H1 (cell line): ENCODE measurements around the gene PLPPR1. TPM values are rescaled to one million over a fixed set of nuclear protein-coding genes. Genes with fewer than 3 reads are reported as not detected.

ENCODE experiments used
- CTCF ChIA-PET: fragments of 300-600 bp; sonication (Branson Sonifier 250); formaldehyde crosslinking; loops from one replicate; lab custom pipeline; 2021; ENCODE audit not compliant: partially characterized antibody; lab: Charles Lee
- POLR2A ChIA-PET: fragments of 300-600 bp; sonication (Branson Sonifier 250); formaldehyde crosslinking; loops from one replicate; lab custom pipeline; 2021; ENCODE audit warnings: inconsistent platforms; ENCODE audit not compliant: partially characterized antibody; lab: Charles Lee
- DNase-seq, 2 experiments: peaks; one replicate each; pipeline versions ENCODE4 v3.0.0 to v3.0.0-alpha.2; 2010 to 2022; ENCODE audit warnings: low spot score in 2 of 2, low read depth in 1 of 2, mixed read lengths in 1 of 2
- FAIRE-seq: peaks from 2 replicates; lab custom pipeline; 2011; peaks lifted over from hg19 to GRCh38; lab: Jason Lieb, UNC
- H2AFZ ChIP-seq: 2 replicates; pipeline ENCODE4 v1.8.1; 2012; ENCODE audit warnings: low read length, inconsistent platforms
- H2AK5ac ChIP-seq: 2 replicates; pipeline ENCODE4 v1.6.1; 2013; ENCODE audit warnings: low read depth, low read length
- H2BK120ac ChIP-seq: replicated peaks from 2 replicates; pipeline ENCODE3; 2013; ENCODE audit warnings: low read depth, low read length, inconsistent platforms
- H2BK12ac ChIP-seq: 2 replicates; pipeline ENCODE4 v1.6.1; 2013; ENCODE audit warnings: low read depth, low read length
- H2BK15ac ChIP-seq: 2 replicates; pipeline ENCODE4 v1.6.1; 2013; ENCODE audit warnings: low read length
- H2BK20ac ChIP-seq: 2 replicates; pipeline ENCODE4 v1.6.1; 2013; ENCODE audit warnings: low read length
- H2BK5ac ChIP-seq: 2 replicates; pipeline ENCODE4 v1.6.1; 2013; ENCODE audit warnings: low read depth, low read length
- H3K14ac ChIP-seq: 2 replicates; pipeline ENCODE4 v1.6.1; 2013; ENCODE audit warnings: inconsistent platforms; ENCODE audit not compliant: insufficient read length
- H3K18ac ChIP-seq: 2 replicates; pipeline ENCODE4 v1.6.1; 2013; ENCODE audit warnings: low read length; ENCODE audit errors: extremely low read depth
- H3K23ac ChIP-seq: 2 replicates; pipeline ENCODE4 v1.6.1; 2013; ENCODE audit warnings: inconsistent platforms; ENCODE audit not compliant: insufficient read length
- H3K23me2 ChIP-seq: 2 replicates; pipeline ENCODE4 v1.6.1; 2013; ENCODE audit warnings: low read depth, low read length
- H3K27ac ChIP-seq: 2 replicates; pipeline ENCODE4 v1.6.1; 2011; ENCODE audit warnings: low read depth, low read length, inconsistent platforms
- H3K27me3 ChIP-seq, 4 experiments: replicated peaks in 1 of 4; 1 replicate in 1 of 4; 2 replicates in 3 of 4; pipeline versions ENCODE4 v1.6.1 to v1.8.1; 2011 to 2013; ENCODE audit warnings: low read length in 3 of 4, mild to moderate bottlenecking in 3 of 4, inconsistent platforms in 2 of 4, mixed read lengths in 2 of 4, moderate library complexity in 1 of 4; ENCODE audit not compliant: control insufficient read depth in 3 of 4, insufficient read depth in 3 of 4; ENCODE audit errors: extremely low read depth in 1 of 4
- H3K36me3 ChIP-seq, 4 experiments: 2 replicates each; pipeline versions ENCODE4 v1.6.1 to v1.8.1; 2011 to 2013; ENCODE audit warnings: mild to moderate bottlenecking in 4 of 4, low read length in 3 of 4, moderate library complexity in 2 of 4, control low read depth in 1 of 4, inconsistent platforms in 1 of 4; ENCODE audit not compliant: insufficient read depth in 4 of 4, control insufficient read depth in 2 of 4
- H3K4ac ChIP-seq: replicated peaks from 2 replicates; pipeline ENCODE3; 2013; ENCODE audit warnings: low read length, low read depth, mixed read lengths, inconsistent platforms; ENCODE audit not compliant: insufficient read length
- H3K4me1 ChIP-seq, 4 experiments: replicated peaks in 1 of 4; 1 replicate in 1 of 4; 2 replicates in 3 of 4; pipeline versions ENCODE4 v1.6.1 to v1.8.1; 2011 to 2013; ENCODE audit warnings: low read length in 3 of 4, inconsistent platforms in 2 of 4, mixed read lengths in 1 of 4; ENCODE audit not compliant: insufficient read depth in 4 of 4, control insufficient read depth in 3 of 4
- H3K4me2 ChIP-seq, 2 experiments: 2 replicates each; pipeline versions ENCODE4 v1.6.1 to v1.8.1; 2011 to 2013; ENCODE audit warnings: low read depth in 2 of 2, low read length in 2 of 2, control low read depth in 1 of 2, inconsistent platforms in 1 of 2, mild to moderate bottlenecking in 1 of 2; ENCODE audit not compliant: insufficient read depth in 1 of 2
- H3K4me3 ChIP-seq, 4 experiments: fragments of 200-600, 300-600 bp in 1 of 4; sonication (generic), shearing (Covaris generic), sonication (Bioruptor Twin) in 1 of 4; 2 replicates each; pipeline versions ENCODE4 v1.5.1 to v1.8.1; 2011 to 2016; ENCODE audit warnings: low read length in 4 of 4, low read depth in 3 of 4, control low read depth in 2 of 4, inconsistent platforms in 2 of 4, mild to moderate bottlenecking in 2 of 4, mixed read lengths in 1 of 4, moderate library complexity in 1 of 4; ENCODE audit not compliant: insufficient read depth in 2 of 4; ENCODE audit errors: extremely low read depth in 1 of 4
- H3K56ac ChIP-seq: replicated peaks from 2 replicates; pipeline ENCODE3; 2013; ENCODE audit warnings: low read depth, mild to moderate bottlenecking, mixed read lengths, low read length, inconsistent platforms; ENCODE audit not compliant: insufficient read length
- H3K79me1 ChIP-seq: 2 replicates; pipeline ENCODE4 v1.6.1; 2013; ENCODE audit warnings: low read depth, low read length, control low read depth
- H3K79me2 ChIP-seq, 2 experiments: 2 replicates each; pipeline versions ENCODE4 v1.6.1 to v1.8.1; 2012 to 2013; ENCODE audit warnings: low read length in 2 of 2, mild to moderate bottlenecking in 2 of 2, inconsistent platforms in 1 of 2; ENCODE audit not compliant: insufficient read depth in 2 of 2, control insufficient read depth in 1 of 2
- H3K9ac ChIP-seq, 4 experiments: replicated peaks in 1 of 4; 1 replicate in 1 of 4; 2 replicates in 3 of 4; pipeline versions ENCODE4 v1.6.1 to v1.8.1; 2011 to 2013; ENCODE audit warnings: low read depth in 3 of 4, low read length in 3 of 4, control low read depth in 2 of 4, mild to moderate bottlenecking in 2 of 4, moderate library complexity in 2 of 4, inconsistent platforms in 1 of 4; ENCODE audit errors: extremely low read depth in 1 of 4
- H3K9me3 ChIP-seq, 2 experiments: 2 replicates each; pipeline versions ENCODE4 v1.6.1 to v1.8.1; 2012 to 2013; ENCODE audit warnings: mild to moderate bottlenecking in 2 of 2, moderate library complexity in 2 of 2, control low read depth in 1 of 2, inconsistent platforms in 1 of 2, low read depth in 1 of 2, low read length in 1 of 2, mixed read lengths in 1 of 2; ENCODE audit not compliant: insufficient read depth in 2 of 2
- H4K20me1 ChIP-seq, 2 experiments: replicated peaks in 1 of 2; 2 replicates each; pipeline versions ENCODE3 to v1.8.1; 2011 to 2013; ENCODE audit warnings: inconsistent platforms in 2 of 2, low read length in 2 of 2, mild to moderate bottlenecking in 1 of 2; ENCODE audit not compliant: insufficient read depth in 2 of 2, control insufficient read depth in 1 of 2
- H4K5ac ChIP-seq: 2 replicates; pipeline ENCODE4 v1.6.1; 2013; ENCODE audit warnings: low read length, low read depth, mixed read lengths, inconsistent platforms; ENCODE audit not compliant: insufficient read length
- H4K8ac ChIP-seq: 2 replicates; pipeline ENCODE4 v1.8.0; 2013; ENCODE audit warnings: mild to moderate bottlenecking, moderate library complexity, low read length, inconsistent platforms; ENCODE audit not compliant: insufficient read depth; ENCODE audit errors: extremely low read depth
- H4K91ac ChIP-seq: replicated peaks from 2 replicates; pipeline ENCODE3; 2013; ENCODE audit warnings: low read length, mixed read lengths, inconsistent platforms; ENCODE audit not compliant: insufficient read length
- BACH1 ChIP-seq: IDR thresholded peaks from 2 replicates; pipeline ENCODE4 v1.6.1; 2012; ENCODE audit warnings: low read length, improper control_type of control experiment
- BCL11A ChIP-seq, 2 experiments: IDR thresholded peaks; one replicate each; pipeline ENCODE4 v1.6.1; 2011; ENCODE audit warnings: low read depth in 2 of 2, low read length in 2 of 2, mild to moderate bottlenecking in 2 of 2
- CEBPB ChIP-seq: IDR thresholded peaks from 2 replicates; pipeline ENCODE4 v1.6.1; 2012; ENCODE audit warnings: low read depth, low read length
- MAFK ChIP-seq: IDR thresholded peaks from 2 replicates; pipeline ENCODE4 v1.6.1; 2012; ENCODE audit warnings: low read depth, mild to moderate bottlenecking, improper control_type of control experiment, low read length
- POU5F1 ChIP-seq: IDR thresholded peaks from 2 replicates; pipeline ENCODE4 v1.6.1; 2011; ENCODE audit warnings: low read depth, mild to moderate bottlenecking, low read length, moderate library complexity
- RNF2 ChIP-seq: fragments of 200-900, 300-1000 bp; sonication (generic); IDR thresholded peaks from 2 replicates; pipeline ENCODE4 v1.7.1; 2016; ENCODE audit warnings: borderline replicate concordance, low read depth, mild to moderate bottlenecking, antibody characterized with exemption, low read length; ENCODE audit not compliant: poor library complexity, severe bottlenecking; ENCODE audit errors: missing control alignments
- SP1 ChIP-seq: IDR thresholded peaks from 2 replicates; pipeline ENCODE4 v1.6.1; 2011; ENCODE audit warnings: low read depth, low read length
- SP4 ChIP-seq: IDR thresholded peaks from 2 replicates; pipeline ENCODE4 v1.6.1; 2012; ENCODE audit warnings: low read length, inconsistent platforms
- SUZ12 ChIP-seq: fragments of 200-600 bp; sonication (generic); IDR thresholded peaks from 2 replicates; pipeline ENCODE4 v1.6.1; 2012; ENCODE audit warnings: mild to moderate bottlenecking, inconsistent platforms, low read length, moderate library complexity, mixed read lengths
- TAF7 ChIP-seq: optimal IDR thresholded peaks from 2 replicates; pipeline ENCODE3; 2011; ENCODE audit warnings: low read depth, mild to moderate bottlenecking, inconsistent platforms, low read length, moderate library complexity, borderline replicate concordance
- TEAD4 ChIP-seq: IDR thresholded peaks from 2 replicates; pipeline ENCODE4 v1.6.1; 2012; ENCODE audit warnings: low read depth, low read length, inconsistent platforms, mixed read lengths
- WGBS, 2 experiments: shearing (Covaris generic) in 1 of 2; methylation state at CpG; one replicate each; pipeline versions ENCODE4 v1.1.6 to v1.1.7; 2013 to 2015; ENCODE audit warnings: low lambda C conversion rate in 2 of 2, mixed read lengths in 2 of 2, inconsistent platforms in 1 of 2, low coverage in 1 of 2, missing lambda C conversion rate in 1 of 2; ENCODE audit not compliant: insufficient replicate concordance in 2 of 2, insufficient coverage in 1 of 2, insufficient read length in 1 of 2; ENCODE audit errors: extremely low coverage in 1 of 2, missing lambda C conversion rate in 1 of 2; 5-methylcytosine and 5-hydroxymethylcytosine counted together
- polyA plus RNA-seq, 7 experiments: library from polyadenylated mRNA; depleted of rRNA in 3 of 7; stranded (reverse) in 5 of 7; unstranded in 2 of 7; fragments of >200 nt in 5 of 7; fragments of 200-250 nt in 2 of 7; gene quantifications; 1 replicate in 5 of 7; 2 replicates in 1 of 7; 4 replicates in 1 of 7; pipeline versions ENCODE4 v1.2.1 to v1.2.3, GENCODE V29; 2011 to 2013; ENCODE audit warnings: missing spikeins in 2 of 7, mixed read lengths in 2 of 7
- total RNA-seq: library from RNA; stranded (reverse); fragmentation: NEBNext Ultra II Directional; extraction: Animal tissue kit (Norgen Biotek cat#: 25700); gene quantifications from 2 replicates; pipeline ENCODE4 v1.2.1, GENCODE V29; 2021
- TF ChIP-seq, protein P1 (sequence below): IDR thresholded peaks from 2 replicates; pipeline ENCODE4 v1.6.1; 2012; ENCODE audit warnings: low read length, inconsistent platforms
- TF ChIP-seq, protein P2 (sequence below): IDR thresholded peaks from 2 replicates; pipeline ENCODE4 v1.6.1; 2012; ENCODE audit warnings: inconsistent platforms

The PLPPR1 gene
- total and polyA plus RNA-seq, 2 of the 8 experiments (the other 6 are each of a cell fraction or from before 2014, with no cell fraction given): 1.4 to 1.8 TPM

DNA sequence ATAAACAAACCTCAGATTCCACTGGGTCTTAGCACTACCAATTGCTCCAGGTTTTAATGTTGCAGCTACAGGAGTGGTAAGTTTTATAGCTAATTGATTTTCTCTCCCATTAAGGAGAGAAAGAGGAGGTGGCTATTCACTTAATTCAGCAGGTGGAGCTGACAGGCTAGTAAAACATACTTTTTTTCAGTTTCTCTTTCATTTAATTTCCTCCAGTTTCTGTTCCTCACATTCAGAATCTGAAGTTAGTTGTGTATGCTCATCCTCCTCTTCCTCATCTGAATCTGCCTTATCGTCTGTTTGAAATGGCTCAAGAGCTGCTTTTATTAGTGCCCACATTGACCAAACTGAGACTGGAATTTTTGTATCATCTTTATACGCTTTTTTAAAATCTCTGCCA, 98.0 kb downstream of the PLPPR1 start:
- Histone ChIP-seq H2AFZ (no peak overlapping the region), H3K27me3 (no peaks in the 10 kb centered on the region), H3K56ac (no peak overlapping the region), H4K20me1 (no peaks in the 10 kb centered on the region), H3K9ac (no peak overlapping the region), H3K27ac (no peak overlapping the region), H2BK5ac (no peak overlapping the region), H3K9me3 (peaks cover 28 to 32% of the 10 kb centered on the region in 2 experiments), H2BK20ac (no peak overlapping the region), H2AK5ac (no peak overlapping the region), H3K4me2 (no peak overlapping the region), H4K91ac (no peak overlapping the region), H2BK15ac (no peak overlapping the region), H4K5ac (no peak overlapping the region), H3K79me2 (no peaks in the 10 kb centered on the region), H3K36me3 (no peaks in the 10 kb centered on the region; a peak in 1 of 8 replicates), H4K8ac (no peak overlapping the region), H3K4ac (no peak overlapping the region), H2BK120ac (no peak overlapping the region), H3K4me3 (no peak overlapping the region), H3K4me1 (peaks cover 0 to 3% (median 1%) of the 10 kb centered on the region in 4 experiments; a peak in 1 of 7 replicates), H3K18ac (no peak overlapping the region), H3K23me2 (no peaks in the 10 kb centered on the region), H2BK12ac (no peak overlapping the region), H3K14ac (no peak overlapping the region), H3K23ac (no peak overlapping the region), H3K79me1 (no peaks in the 10 kb centered on the region)
- CTCF ChIA-PET: interaction anchor here (1.3 kb wide), 1 partner anchor 11 kb away, joined by 3 read pairs; no protein-coding TSS in a partner anchor
- FAIRE-seq: no peak
- 47% methylated on average over 2 of the region's 2 CpGs; no CpG with 5 or more reads in 1 of the 2 experiments for WGBS, 2 experiments
- no peak for DNase-seq
- POLR2A ChIA-PET: no interaction called here
- TF ChIP-seq POU5F1 (no peak), RNF2 (no peak), SP4 (no peak), TEAD4 (no peak), BCL11A (IDR thresholded peaks at IDR 0.05; ENCODE audit: low read depth in 2 of 2, low read length in 2 of 2) (no peak), SUZ12 (no peak), TAF7 (no peak), MAFK (no peak), SP1 (no peak), BACH1 (no peak), CEBPB (no peak)
- TF ChIP-seq, protein P1, sequence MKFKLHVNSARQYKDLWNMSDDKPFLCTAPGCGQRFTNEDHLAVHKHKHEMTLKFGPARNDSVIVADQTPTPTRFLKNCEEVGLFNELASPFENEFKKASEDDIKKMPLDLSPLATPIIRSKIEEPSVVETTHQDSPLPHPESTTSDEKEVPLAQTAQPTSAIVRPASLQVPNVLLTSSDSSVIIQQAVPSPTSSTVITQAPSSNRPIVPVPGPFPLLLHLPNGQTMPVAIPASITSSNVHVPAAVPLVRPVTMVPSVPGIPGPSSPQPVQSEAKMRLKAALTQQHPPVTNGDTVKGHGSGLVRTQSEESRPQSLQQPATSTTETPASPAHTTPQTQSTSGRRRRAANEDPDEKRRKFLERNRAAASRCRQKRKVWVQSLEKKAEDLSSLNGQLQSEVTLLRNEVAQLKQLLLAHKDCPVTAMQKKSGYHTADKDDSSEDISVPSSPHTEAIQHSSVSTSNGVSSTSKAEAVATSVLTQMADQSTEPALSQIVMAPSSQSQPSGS: no peak
- TF ChIP-seq, protein P2, sequence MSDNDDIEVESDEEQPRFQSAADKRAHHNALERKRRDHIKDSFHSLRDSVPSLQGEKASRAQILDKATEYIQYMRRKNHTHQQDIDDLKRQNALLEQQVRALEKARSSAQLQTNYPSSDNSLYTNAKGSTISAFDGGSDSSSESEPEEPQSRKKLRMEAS: no peak
